OCI-M2 (cell line): ENCODE measurements around the gene RBMY1A1.
"Not testable (repeated sequence)": the region's sequence is repeated elsewhere in the genome, so short reads cannot be mapped to it uniquely, and the experiment has no call there.

ENCODE experiments used
- DNase-seq: peaks from one replicate; lab custom pipeline; 2025; ENCODE audit not compliant: unreplicated experiment; lab: John Stamatoyannopoulos, UW

The RBMY1A1 gene

DNA sequence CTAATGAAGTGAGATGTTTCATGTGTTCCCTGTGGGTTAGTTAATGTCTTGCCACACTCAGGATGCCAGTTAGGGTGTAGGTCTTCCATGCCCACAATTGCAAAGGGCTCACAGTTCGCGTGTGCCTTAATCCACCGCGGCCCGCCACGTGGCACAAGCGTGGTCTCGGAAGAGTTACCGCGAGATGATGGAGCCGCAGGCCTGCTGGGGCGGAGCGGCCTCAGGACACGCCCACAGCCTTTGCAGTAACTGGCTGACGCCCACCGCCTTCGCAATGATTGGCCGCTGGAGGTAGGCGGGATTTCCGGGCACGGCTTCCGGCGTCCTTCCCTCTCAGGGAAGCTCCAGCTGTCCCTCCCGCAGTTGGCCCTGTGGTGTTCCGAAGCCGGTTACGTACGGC lies at the start of gene RBMY1A1:
TSS of gene RBMY1A1 (plus strand) at position 301 of the 400 bp plus-strand sequence. CDS start 2,013 bp downstream, outside the sequence.
- DNase-seq: not testable (repeated sequence)

- DNase-seq: not testable (repeated sequence)
Measured at GRCh38 chrY:21511038-21511437, 23.6 kb upstream of the RBMY1A1 start, which contains the start of gene RBMY1B. TSS of gene RBMY1B (plus strand) at chrY:21511338. CDS start at chrY:21513351, 2,013 bp downstream.

DNA sequence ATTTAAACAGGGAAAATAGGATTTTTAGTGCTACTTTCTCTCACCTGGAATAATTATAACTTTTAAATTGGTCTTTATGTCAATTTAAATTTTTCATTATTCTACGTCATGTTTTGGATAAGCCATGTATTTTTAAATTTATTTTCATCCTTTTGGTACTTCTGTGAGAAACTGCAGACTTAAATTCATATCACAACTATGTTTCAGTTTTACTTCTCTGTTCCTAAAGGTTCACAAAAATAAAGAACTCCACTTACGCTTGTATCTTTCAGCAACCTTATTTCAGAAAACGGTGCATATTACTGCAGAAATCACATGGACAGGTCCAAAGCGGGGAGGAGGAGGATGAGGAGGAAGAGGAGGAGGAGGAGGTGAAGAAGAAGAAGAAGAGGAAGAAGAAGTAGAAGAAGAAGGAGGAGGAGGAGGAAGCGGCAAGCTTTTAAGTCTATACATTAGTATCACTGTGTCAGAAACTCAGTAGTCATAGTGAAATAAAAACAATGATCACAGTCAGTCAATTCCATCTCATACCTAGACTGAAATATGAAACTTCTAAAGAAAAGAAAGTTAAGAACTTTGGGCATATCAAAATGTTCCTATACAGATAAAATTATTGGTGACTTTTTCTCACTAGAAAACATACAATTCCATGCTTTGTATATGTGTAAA lies 24.8 kb downstream of the RBMY1A1 start:
- DNase-seq: not testable (repeated sequence)

DNA sequence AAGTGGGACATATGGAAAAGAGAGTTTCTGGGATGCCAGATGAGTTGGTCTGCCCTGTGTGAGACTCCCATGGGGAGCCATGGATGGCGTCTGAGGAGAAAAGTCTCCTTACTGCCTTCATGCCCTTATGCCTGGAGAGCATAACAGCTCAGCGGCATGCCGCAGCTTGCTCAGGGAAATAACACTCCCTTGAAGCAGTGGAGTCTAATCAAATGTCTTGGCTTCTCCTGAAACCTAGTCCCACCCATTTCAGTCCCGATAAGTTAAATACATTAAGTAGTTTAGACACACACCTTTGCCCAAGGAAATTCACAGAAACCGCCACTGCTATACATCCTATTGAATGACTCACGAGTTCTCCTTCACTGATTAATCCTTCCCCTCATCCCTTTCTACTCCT lies 50.8 kb downstream of the RBMY1A1 start:
- no peak for DNase-seq

- not testable (repeated sequence) for DNase-seq
Measured at GRCh38 chrY:21586454-21586853, 51.8 kb downstream of the RBMY1A1 start.

- DNase-seq: no peak
Measured at GRCh38 chrY:21592059-21592458, 57.4 kb downstream of the RBMY1A1 start.

GRCh38 chrY:21596287-21596686 lies 61.6 kb downstream of the RBMY1A1 start:
- not testable (repeated sequence) for DNase-seq
